Subcutaneous abdominal adipose tissue (tissue), 5 donors: ENCODE results near the gene THRB.
"Not testable (repeated sequence)": the region's sequence is repeated elsewhere in the genome, so short reads cannot be mapped to it uniquely, and the experiment has no call there.

Experiments
- H3K27ac ChIP-seq: one replicate; pipeline ENCODE4 v1.7.0; 2013; ENCODE audit warnings: low read depth, mild to moderate bottlenecking, inconsistent platforms, low read length, moderate library complexity
- H3K27me3 ChIP-seq, 5 donors: one replicate each; pipeline ENCODE4 v1.7.0; 2013; ENCODE audit warnings: low read length in 5 of 5, inconsistent platforms in 1 of 5; ENCODE audit not compliant: control insufficient read depth in 5 of 5, insufficient read depth in 4 of 5
- H3K36me3 ChIP-seq, 5 donors: one replicate each; pipeline ENCODE4 v1.7.0; 2013; ENCODE audit warnings: low read length in 5 of 5; ENCODE audit not compliant: control insufficient read depth in 5 of 5, insufficient read depth in 5 of 5
- H3K4me1 ChIP-seq, 5 donors: one replicate each; pipeline ENCODE4 v1.7.0; 2013; ENCODE audit warnings: low read length in 5 of 5, mild to moderate bottlenecking in 3 of 5, moderate library complexity in 1 of 5; ENCODE audit not compliant: control insufficient read depth in 5 of 5, insufficient read depth in 5 of 5
- H3K4me3 ChIP-seq, 5 donors: one replicate each; pipeline ENCODE4 v1.7.0; 2013; ENCODE audit warnings: low read length in 5 of 5, low read depth in 1 of 5
- H3K9ac ChIP-seq, 5 donors: one replicate each; pipeline ENCODE4 v1.7.0; 2013; ENCODE audit warnings: low read length in 5 of 5, mild to moderate bottlenecking in 4 of 5, moderate library complexity in 3 of 5
- H3K9me3 ChIP-seq, 5 donors: one replicate each; pipeline ENCODE4 v1.7.0; 2013; ENCODE audit warnings: low read length in 5 of 5; ENCODE audit not compliant: control insufficient read depth in 5 of 5
- donor health status: healthy.
- donor health status: healthy.
- donor health status: healthy.
- donor health status: healthy.
- donor health status: healthy.

THRB gene

DNA sequence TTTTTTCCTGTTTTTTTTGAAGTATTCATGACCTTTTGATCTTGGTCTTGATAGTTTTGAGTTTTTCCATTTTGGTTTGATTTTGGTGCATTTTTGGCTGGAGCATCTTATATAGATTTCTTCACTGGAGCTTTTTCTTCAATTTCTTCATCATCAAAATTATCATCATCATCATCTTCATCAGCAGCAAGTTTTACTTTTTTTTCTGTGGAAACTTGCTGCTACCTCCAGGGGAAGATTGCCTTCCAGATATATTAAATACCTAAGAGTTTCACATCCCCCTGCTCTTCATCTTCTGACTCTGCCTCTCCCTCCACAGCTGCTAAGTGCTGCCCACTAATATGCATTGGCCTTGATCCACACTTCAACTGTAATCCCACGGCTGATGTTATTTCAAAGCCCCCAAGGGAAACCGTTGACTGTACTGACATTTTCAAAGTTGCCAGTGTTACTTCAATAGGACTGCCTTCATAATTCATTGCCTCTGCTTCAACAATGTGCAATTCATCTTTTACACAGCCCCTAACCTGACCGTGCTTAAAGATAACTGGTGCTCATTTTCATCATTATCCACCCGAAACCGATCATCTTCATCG, 397.9 kb downstream of the THRB start:
- H3K27ac ChIP-seq, result no peak overlapping the region
- H3K27me3 ChIP-seq, result no peaks in the 10 kb centered on the region
- peaks cover 2 to 12% (median 9%) of the 10 kb centered on the region in 5 donors for H3K4me1 ChIP-seq
- no peak overlapping the region for H3K4me3 ChIP-seq
- H3K9me3 ChIP-seq, result no peaks in the 10 kb centered on the region
- H3K9ac ChIP-seq, result no peak overlapping the region
- H3K36me3 ChIP-seq, result no peaks in the 10 kb centered on the region

DNA sequence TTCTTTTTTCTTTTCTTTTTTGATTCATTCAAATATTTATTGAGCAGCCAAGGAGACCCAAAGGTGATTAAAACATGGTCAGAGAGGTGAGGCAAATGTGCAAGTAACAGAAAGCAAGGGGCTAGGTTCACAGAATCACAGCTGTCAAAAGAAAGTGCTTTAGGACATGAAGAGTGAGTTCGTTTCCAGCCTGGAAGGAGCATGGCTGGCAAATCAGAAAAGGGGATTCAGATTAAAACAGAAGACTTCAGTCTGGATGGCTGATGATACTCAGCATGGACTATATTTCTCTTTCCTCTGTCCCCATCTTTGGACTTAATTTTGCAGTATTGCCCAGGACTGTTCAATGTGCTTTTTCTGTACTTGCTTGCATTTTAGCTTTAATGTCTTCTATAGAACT, 398.4 kb downstream of the THRB start:
- Histone ChIP-seq H3K9ac (no peak overlapping the region), H3K4me3 (no peak overlapping the region)

DNA sequence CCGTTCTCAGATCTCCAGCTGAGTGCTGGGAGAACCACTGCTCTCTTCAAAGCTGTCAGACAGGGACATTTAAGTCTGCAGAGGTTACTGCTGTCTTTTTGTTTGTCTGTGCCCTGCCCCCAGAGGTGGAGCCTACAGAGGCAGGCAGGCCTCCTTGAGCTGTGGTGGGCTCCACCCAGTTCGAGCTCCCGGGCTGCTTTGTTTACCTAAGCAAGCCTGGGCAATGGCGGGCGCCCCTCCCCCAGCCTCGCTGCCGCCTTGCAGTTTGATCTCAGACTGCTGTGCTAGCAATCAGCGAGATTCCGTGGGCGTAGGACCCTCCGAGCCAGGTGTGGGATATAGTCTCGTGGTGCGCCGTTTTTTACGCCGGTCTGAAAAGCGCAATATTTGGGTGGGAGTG, 399.8 kb downstream of the THRB start:
- H3K36me3 ChIP-seq, H3K9ac ChIP-seq, H3K9me3 ChIP-seq, H3K4me3 ChIP-seq, H3K27me3 ChIP-seq, H3K4me1 ChIP-seq, H3K27ac ChIP-seq: not testable (repeated sequence)

More for the DNA sequence above, 398.4 kb downstream of the THRB start:
- Histone ChIP-seq H3K36me3 (no peaks in the 10 kb centered on the region), H3K27ac (no peak overlapping the region), H3K9me3 (no peaks in the 10 kb centered on the region), H3K4me1 (peaks cover 2 to 9% (median 9%) of the 10 kb centered on the region in 5 donors), H3K27me3 (no peaks in the 10 kb centered on the region)

DNA sequence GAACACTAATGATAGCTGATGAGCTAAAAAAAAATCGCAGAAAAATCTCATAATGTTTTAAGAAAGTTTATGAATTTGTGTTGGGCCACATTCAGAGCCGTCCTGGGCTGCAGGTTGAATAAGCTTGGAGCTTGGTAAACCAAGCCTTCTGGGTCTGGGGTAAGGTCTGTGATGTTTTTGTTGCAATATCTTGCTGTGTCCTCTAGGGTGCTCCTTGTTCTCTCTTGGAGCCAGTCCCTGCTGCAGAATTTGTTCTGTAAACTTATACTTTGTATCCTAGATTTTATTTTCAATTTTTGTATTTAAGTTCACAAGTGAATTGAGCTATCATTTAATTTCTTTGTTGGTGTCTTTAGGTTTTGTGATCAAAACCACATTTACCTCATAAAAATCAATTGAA, 405.9 kb downstream of the THRB start:
- Histone ChIP-seq H3K9ac (no peak overlapping the region), H3K4me3 (no peak overlapping the region), H3K4me1 (peaks cover 0 to 19% (median 12%) of the 10 kb centered on the region in 5 donors), H3K27ac (no peak overlapping the region), H3K27me3 (no peaks in the 10 kb centered on the region), H3K36me3 (no peaks in the 10 kb centered on the region), H3K9me3 (no peaks in the 10 kb centered on the region)

DNA sequence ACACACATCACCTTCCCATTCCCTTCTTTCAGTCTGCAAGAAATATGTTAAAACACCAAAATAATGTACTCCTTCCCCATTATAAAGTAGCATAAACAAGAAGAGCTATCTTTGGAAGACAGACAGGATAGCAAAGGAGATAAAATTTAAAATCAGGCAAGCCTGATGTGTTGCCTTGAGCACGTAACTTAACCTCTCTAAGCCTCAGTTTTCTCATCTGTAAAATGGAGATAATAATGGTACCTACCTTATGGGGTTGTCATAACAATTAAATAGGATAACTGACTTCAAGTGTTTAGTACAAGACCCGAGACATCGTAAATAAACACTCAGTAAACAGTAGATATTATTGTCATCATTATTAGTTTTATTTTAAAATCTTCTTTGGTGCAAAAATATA, 407.2 kb downstream of the THRB start:
- peaks cover 0 to 19% (median 12%) of the 10 kb centered on the region in 5 donors for H3K4me1 ChIP-seq
- H3K9me3 ChIP-seq, result no peaks in the 10 kb centered on the region
- no peak overlapping the region for H3K27ac ChIP-seq
- no peak overlapping the region for H3K9ac ChIP-seq
- H3K27me3 ChIP-seq, result no peaks in the 10 kb centered on the region
- H3K36me3 ChIP-seq, result no peaks in the 10 kb centered on the region
- H3K4me3 ChIP-seq, result no peak overlapping the region

DNA sequence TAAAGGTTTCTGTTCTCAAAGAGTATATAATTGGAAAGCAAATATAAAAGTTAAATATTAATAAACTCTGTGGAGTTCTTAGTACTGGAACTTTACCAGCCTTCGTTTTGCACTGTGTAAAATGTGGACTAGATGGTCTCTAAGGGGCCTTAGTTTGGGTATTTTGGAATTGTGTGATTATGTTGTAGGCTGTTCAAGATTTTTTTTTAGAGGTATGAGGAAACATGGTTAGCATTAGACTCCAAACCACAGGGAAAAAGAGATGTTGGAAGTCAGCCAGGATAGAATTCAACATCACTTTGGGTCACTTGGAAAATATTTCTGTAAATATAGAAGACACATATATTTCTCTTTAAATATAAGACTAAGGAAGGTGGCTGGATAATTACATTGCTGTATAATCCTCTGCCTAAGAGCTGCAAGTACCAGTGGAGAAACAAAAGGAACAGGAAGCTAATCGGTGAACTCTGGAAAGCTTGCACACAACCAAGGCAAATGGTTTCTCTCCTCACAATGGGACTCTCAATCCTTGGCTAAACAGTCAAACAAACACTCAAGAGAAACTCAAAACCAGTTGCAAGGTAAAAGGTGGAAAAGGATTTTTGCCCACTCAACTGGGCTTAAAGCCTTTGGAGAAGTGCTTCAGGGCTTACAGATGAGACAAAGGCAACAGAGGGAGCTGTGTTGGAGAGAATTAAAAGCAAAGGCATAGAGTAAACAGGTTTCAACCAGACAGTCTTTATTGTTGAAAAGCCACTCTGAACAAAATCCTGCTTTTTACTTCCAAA, 407.8 kb downstream of the THRB start:
- Histone ChIP-seq H3K36me3 (no peaks in the 10 kb centered on the region), H3K4me1 (peaks cover 0 to 19% (median 12%) of the 10 kb centered on the region in 5 donors), H3K4me3 (no peak overlapping the region), H3K9me3 (no peaks in the 10 kb centered on the region), H3K27ac (no peak overlapping the region), H3K9ac (no peak overlapping the region), H3K27me3 (no peaks in the 10 kb centered on the region)

DNA sequence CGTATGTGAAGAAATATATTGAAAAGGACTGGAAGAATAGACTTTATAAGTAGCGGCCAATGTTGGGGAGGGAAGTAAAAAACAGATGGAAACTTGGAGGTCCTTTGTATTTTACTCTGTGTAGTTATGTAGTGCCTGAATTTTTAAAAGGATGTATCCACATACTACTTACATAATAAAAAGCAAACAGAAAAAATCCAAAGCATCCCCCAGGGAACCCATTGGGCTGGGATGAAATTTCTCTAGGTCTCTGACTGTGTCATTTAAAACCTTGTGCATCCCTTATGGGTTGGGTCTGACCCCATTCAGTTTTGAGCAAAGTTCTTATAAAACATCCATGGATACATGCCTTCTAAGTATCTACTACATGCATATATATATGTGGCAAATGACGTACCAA, 408.4 kb downstream of the THRB start:
- no peaks in the 10 kb centered on the region for H3K27me3 ChIP-seq
- no peaks in the 10 kb centered on the region for H3K9me3 ChIP-seq
- H3K9ac ChIP-seq, result no peak overlapping the region
- no peaks in the 10 kb centered on the region for H3K36me3 ChIP-seq
- H3K4me3 ChIP-seq, result no peak overlapping the region
- H3K27ac ChIP-seq, result no peak overlapping the region
- peaks cover 0 to 19% (median 12%) of the 10 kb centered on the region in 5 donors for H3K4me1 ChIP-seq

DNA sequence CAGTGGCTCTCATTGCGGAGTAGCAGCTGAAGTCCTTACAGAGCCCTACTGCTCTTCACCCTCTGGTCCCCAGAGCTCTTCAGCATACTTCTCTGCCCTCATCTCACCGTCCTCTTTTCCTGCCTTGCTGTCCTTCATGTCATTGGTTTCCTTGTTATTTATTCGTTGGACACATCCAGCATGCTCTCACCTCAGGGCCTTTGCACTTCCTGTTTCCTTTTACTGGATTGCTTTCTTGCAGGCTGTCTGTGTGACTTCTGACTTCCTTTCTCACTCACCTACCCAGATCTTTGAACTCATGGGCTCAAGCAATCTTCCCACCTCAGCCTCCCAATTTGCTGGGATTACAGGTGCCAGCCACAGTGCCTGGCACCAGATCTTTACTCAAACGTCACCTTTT, 422.5 kb downstream of the THRB start:
- Histone ChIP-seq H3K4me3 (no peak overlapping the region), H3K27me3 (no peaks in the 10 kb centered on the region), H3K27ac (no peak overlapping the region), H3K9me3 (no peaks in the 10 kb centered on the region), H3K9ac (no peak overlapping the region), H3K4me1 (peaks cover 0 to 6% (median 0%) of the 10 kb centered on the region in 5 donors), H3K36me3 (no peaks in the 10 kb centered on the region)

DNA sequence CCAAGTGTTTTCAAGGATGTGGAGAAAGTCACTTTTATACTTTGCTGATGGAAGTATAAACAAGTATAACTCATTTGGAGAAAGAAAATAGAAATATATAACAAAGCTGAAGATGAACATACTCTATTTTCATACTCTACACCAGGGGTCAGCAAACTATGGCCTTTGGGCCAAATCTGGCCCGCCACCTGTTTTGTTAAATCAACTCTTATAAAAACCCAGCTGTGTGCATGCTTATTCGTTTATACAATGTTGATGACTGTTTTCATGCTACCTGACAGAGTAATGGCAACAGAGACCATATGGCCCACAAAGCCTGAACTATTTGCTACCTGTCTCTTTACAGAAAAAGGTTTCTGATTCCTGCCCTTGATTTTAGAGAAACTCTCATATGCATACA, 425.6 kb downstream of the THRB start:
- Histone ChIP-seq H3K4me1 (peaks cover 0 to 10% (median 0%) of the 10 kb centered on the region in 5 donors), H3K27me3 (no peaks in the 10 kb centered on the region), H3K27ac (no peak overlapping the region), H3K4me3 (no peak overlapping the region), H3K36me3 (no peaks in the 10 kb centered on the region), H3K9ac (no peak overlapping the region), H3K9me3 (no peaks in the 10 kb centered on the region)

DNA sequence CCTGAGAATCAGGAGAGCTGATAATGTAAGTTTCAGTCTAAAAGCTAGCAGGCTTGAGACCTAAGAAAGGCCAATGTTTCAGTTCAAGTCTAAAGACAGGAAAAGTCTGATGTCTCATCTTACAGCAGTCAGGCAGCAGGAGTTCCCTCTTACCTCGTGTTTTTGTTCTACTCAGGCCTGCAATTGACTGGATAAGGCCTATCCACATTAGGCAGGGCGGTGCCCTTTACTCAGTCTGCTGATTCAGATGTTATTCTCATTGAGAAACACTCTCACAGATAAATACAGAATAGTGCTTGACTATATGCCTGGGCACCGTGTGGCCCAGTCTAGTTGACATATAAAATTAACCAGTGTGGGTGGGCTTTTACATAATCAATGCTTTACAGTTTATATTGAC, 427.2 kb downstream of the THRB start:
- H3K4me1 ChIP-seq, result peaks cover 0 to 10% (median 0%) of the 10 kb centered on the region in 5 donors
- H3K27me3 ChIP-seq, result no peaks in the 10 kb centered on the region

More for the DNA sequence above, 427.2 kb downstream of the THRB start:
- Histone ChIP-seq H3K4me3 (no peak overlapping the region), H3K9me3 (no peaks in the 10 kb centered on the region), H3K36me3 (no peaks in the 10 kb centered on the region), H3K27ac (no peak overlapping the region), H3K9ac (no peak overlapping the region)
